Measurements from ENCODE around the gene CDKAL1.
A peak's percentile ranks its signal among the peaks of the same experiment; 100 is the strongest.

The CDKAL1 gene

GRCh38 chr6:20684474-20684873 is 150.2 kb downstream of the CDKAL1 start:
- DNase-seq, result no peak

DNA sequence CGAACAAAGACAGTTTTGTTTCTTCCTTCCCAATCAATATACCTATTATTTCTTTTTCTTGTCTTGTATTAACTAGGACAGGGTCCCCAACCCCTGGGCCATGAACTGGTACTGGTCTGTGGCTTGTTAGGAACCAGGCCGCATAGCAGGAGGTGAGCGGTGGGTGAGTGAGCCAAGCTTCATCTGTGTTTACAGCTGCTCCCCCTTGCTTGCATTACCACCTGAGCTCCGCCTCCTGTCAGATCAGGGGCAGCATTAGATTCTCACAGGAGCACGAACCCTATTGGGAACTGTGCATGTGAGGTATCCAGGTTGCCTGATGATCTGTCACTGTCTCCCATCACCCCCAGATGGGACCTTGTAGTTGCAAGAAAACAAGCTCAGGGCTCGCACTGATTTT is 151.9 kb downstream of the CDKAL1 start:
- DNase-seq, result no peak

DNA sequence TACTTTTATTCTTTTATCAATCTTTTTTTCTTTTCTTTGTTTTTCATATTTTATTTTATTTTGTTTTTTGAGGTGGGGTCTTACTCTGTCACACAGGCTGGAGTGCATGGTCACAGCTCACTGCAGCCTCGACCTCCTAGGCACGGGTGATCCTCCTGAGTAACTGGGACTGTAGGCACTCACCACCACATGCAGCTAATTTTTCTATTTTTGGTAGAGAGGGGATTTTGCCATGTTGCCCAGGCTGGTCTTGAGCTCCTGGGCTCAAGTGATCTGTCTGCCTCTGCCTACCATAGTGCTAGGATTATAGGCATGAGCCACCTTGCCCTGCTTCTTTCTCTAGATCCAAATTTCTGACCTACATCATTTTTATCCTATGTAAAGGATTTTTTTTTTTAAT is 153.2 kb downstream of the CDKAL1 start:
- no peak for DNase-seq

- peak; percentile 69 for DNase-seq
These were observed 154.6 kb downstream of the CDKAL1 start for GRCh38 chr6:20688710-20689500.

DNA sequence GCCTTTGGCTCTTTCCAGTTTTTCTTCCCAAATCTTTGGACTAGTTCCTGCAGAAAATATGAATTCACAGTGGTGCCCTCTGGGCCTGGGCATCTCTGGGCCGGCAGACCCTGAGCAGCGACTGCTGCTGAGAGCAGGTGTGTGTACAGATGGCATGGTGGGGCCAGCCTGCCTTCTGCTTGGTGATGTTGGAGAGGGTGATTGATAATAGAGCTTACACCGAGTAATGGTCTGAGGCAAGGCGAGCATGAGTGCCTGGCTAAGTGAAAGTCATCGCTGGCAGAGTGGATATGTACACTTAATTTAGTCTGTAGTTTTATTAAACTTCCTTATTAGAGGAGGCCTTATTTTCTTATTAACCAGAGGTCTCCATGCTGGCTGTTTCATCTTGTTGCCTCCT is 156.9 kb downstream of the CDKAL1 start:
- no peak for DNase-seq

- no peak for DNase-seq
These were observed 157.8 kb downstream of the CDKAL1 start for GRCh38 chr6:20692023-20692422.

- DNase-seq, result peak; percentile 84
These were observed 159.3 kb downstream of the CDKAL1 start for GRCh38 chr6:20693466-20694063.

GRCh38 chr6:20696676-20697075 is 162.4 kb downstream of the CDKAL1 start:
- DNase-seq, result no peak

GRCh38 chr6:20698675-20699074 is 164.4 kb downstream of the CDKAL1 start:
- DNase-seq, result peak; percentile 51

DNA sequence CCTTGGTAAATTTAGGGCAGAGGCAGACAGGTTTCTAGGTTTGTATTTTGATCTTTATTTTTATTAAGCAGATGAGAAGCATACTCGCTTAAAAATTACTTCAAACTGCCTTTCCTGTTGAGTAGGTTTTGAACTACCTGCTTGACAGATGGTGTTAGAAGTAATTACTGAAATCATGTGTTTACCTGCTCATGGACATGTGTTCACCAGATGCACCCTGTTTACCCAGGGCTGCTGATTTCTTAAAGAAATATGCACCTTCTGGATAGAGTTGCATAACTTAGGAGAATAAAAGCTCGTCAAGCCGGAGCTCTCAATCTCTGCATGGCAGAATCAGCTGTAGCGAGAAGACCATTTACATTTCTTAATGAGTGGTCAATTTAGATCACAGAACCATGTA is 165.1 kb downstream of the CDKAL1 start:
- DNase-seq, result no peak

- DNase-seq, result no peak
These were observed 166.1 kb downstream of the CDKAL1 start for GRCh38 chr6:20700375-20700774.

GRCh38 chr6:20702366-20702765 is 168.1 kb downstream of the CDKAL1 start:
- DNase-seq, result no peak

GRCh38 chr6:20703049-20703448 is 168.8 kb downstream of the CDKAL1 start:
- DNase-seq, result no peak

DNA sequence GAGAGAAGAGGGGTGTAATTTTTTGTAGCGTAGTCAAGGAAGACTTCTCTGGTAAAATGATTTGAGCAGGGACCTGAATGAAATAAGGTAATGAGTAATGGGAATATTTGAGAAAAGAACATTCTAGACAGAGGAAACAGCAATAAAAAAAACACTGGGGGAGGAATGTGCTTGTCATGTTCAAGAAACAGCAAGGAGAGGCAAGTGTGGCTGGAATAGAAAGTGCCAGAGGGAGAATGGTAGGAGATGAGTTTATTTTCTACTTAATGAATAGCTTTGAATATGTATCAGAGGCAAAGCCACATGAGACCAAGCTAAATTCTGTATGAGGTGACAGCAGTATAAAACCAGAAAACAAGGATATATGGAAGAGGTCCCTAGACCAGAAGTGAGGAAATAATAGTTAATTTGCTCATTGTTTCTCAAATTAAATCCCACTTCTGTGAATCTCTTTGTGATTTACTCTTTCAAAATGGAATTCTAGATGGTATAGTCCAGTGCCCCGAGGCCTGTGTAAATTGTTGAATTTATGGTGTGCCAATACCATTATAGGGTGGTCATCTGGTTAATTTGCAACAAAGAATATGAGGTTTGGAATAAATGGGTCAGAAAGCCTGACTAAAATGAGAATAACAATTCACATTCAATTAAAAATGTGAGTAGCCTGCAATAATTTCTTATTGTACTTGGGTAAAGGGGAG is 170.2 kb downstream of the CDKAL1 start:
- peak; percentile 72 for DNase-seq

DNA sequence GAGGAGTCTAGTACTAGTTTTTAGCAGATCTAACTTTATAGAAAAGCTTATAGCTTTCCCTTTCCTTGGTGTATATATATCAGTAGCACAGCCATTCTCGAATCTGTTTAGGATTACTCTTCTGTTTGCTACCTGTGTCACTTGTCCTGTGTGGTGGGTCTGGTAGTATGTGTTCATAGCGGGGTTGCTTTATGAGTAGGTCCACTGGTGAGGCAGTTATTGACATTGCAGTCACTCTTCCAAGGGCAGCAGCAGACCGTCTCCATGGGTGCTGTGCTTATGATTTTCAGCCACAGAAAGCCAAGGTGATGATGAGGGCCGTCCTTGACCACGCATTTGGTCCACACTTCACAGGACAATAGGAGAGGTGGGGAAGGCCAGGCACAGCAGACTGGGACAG is 171.5 kb downstream of the CDKAL1 start:
- no peak for DNase-seq

DNA sequence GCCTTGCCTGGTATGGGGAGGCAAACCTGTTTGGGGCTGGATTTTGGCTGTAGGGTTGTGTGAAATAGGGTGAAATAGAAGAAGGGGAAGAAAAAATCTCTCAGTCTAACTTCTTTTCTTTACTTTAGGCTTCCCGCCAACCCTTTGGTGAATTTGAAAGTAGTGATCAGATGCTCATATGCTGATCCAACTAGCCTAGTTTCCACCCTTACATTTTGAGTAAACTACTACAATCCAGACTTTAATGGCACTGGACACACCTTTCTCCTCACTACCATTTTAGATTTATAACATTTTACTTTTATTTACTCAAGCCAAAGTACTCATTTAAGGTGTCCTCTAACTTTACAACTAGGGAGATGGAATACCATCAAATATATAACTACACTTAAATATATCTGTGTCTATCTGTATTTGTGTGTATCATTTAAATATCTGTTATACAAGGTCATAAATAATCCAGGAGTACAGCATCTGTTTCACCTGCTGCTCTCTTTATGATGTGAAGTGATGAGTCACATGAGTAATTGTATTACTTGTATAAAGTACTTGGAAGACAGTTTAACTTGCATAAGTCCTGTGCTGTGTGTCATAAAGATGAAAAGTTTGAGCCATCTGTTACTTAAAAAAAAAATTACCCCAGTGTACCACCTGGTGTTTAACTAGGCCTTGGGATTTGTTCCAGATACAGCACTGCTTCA is 172.1 kb downstream of the CDKAL1 start:
- DNase-seq, result no peak

DNA sequence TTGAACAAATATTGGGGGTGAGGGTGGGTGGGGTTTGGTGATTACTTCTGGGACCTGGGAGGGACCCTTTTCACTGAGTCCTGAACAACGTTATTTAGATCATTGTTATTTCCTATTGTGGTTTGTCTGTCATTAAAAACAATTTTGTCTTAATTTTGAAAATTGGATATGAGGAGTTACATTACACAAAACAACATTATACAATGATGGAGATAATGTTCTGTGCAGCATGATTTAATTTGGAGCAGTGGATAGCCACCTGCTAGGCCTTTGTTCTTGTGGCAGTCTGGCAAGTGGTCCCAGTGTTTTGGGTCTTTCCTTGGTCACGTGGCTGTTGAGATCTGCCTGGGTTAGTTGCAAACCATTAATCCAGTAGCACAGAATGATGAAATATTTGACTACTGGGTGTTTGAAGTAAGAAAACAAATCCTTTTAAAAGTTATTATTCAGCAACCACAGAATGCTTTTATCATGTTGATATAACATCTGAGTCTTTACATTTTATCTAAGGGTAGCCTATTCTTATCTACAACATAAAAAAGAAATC is 172.8 kb downstream of the CDKAL1 start:
- no peak for DNase-seq

GRCh38 chr6:20707870-20708269 is 173.6 kb downstream of the CDKAL1 start:
- DNase-seq, result no peak

DNA sequence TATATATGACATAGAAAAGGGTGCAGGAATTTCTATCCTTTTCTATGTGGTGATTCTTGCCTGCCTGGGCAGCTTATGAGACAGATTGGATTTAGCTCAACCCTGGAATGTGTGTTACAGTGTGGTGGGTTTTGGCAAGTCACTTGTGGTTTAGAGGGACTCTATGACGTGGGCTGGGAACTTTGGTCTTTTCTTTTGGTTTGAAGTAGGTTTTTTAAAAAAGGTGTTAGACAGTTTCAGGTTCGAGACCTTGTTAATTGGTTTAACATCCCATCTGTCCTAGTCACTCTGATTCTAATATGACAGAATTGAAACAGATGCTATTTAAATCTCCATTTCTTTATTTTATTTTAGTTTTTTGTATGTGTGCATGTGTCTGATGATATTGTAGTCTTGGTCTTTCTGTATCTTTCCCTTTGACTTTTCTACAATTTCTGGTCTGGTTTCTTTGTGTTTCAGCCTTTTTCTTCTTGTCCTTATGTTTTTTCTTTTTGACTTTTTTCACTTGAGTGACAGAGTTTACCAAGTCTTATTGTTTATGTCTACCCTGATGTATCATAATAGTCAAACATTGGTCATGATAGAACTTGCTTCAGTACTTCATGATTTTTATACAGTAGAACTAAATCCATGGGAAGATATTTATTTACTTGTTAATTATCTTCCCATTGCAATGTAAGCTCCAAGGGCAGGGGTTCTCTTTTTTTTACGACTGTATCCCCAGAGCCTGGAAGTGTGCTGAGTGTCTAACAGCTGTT is 174.3 kb downstream of the CDKAL1 start:
- peak; percentile 66 for DNase-seq

DNA sequence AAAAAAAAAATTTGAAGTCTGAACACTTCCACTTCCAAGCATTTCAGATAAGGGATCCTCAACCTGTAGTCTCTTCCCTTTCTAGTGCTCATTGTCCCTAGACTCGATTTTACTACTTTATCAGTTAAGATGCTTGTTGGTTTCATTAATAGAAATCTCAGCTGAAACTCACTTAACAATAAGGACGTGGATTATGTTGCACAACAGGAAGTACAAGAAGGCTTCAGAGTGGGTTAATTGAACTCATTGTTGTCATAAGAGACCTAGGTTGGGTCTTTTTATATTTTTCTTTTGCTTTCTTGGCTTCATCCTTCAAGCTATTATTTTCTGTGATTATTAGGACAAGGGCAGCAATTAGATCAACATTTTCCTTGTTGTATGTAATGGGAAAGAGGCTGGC is 175.2 kb downstream of the CDKAL1 start:
- DNase-seq, result no peak

GRCh38 chr6:20710341-20710740 is 176.1 kb downstream of the CDKAL1 start:
- no peak for DNase-seq

DNA sequence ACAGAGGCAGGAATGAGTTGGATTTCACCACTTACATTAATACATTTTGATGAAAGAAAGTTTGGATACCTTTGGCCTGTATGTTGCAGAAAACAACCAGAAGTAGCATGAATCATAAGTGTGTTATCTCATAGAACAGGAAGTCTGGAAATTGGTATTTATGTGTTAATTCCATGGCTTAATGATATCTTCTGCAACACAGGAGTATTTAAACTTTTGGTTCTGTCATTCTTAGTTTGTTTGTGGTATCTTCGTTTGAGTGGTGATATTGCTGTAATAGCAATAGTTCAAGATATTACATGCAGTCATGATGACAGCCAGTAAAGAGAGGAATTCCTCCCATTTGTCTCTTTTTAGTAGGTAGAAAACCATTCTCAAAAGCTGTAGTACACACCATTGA is 177.3 kb downstream of the CDKAL1 start:
- DNase-seq, result peak; percentile 55
